Activated CD4-positive, CD25-positive, alpha-beta regulatory T cell treated with anti-CD3 and anti-CD28 coated beads, Interleukin-2, amount 50 U/mL, for 16 hours (primary cell): ENCODE results near the gene RNF130.
"Not testable (repeated sequence)": the region's sequence is repeated elsewhere in the genome, so short reads cannot be mapped to it uniquely, and the experiment has no call there.

Source experiments
- DNase-seq: peaks from one replicate; pipeline ENCODE4 v3.0.0-alpha.2; 2020; ENCODE audit warnings: low read depth, low spot score

The RNF130 gene

GRCh38 chr5:180020176-180020575 lies 51.4 kb downstream of the RNF130 start:
- no peak for DNase-seq

- DNase-seq: no peak
Measured at GRCh38 chr5:180018347-180019060, 53.1 kb downstream of the RNF130 start.

DNA sequence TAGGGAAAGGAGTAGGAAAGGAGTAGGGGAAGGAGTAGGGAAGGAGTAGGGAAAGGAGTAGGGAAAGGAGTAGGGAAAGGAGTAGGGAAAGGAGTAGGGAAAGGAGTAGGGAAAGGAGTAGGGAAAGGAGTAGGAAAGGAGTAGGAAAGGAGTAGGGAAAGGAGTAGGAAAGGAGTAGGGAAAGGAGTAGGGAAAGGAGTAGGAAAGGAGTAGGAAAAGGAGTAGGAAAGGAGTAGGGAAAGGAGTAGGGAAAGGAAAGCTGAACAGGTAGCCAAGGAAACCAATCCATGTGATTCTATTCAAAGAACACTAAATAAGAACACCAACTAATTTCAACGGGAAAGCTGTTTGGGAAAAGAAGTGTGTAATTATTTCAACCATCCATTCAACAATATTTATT lies 56.0 kb downstream of the RNF130 start:
- not testable (repeated sequence) for DNase-seq

DNA sequence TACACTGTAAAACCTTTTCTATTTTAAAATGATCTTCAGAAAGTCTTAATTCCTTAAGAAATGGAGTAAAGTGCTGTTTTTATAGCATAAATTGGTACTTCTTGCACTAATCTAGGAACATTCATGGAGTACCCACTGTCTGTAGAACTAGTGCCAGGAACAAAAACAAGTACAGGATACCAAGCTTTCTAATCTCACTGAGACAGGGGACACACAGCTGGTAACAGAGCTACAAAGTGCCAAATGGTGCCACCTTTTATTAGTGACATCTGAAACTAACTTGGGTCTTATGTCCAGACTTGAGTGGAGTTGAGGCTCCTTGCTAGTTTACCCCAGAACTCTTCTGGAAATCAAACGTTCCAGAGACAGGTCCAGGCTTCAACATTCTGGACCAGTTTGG lies 57.9 kb downstream of the RNF130 start:
- no peak for DNase-seq

DNA sequence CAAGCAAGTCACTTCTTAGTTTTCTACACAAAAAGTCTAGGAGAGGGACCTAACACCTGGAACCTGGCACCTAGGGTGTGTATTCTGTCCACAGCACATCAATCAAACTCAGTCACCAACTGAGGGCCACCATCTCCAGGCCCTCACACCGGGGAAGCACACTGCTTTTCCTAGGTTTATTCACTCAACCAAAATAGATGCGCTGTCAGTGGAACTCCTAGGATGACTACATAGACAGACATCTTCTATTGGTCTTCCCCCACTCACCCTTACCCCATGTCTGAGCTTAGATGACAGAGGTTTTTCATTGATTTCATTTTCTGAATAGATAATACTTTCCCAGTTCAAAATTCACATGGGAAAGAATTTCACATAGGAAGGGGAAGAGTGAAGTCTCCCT lies 59.2 kb downstream of the RNF130 start:
- DNase-seq: no peak

DNA sequence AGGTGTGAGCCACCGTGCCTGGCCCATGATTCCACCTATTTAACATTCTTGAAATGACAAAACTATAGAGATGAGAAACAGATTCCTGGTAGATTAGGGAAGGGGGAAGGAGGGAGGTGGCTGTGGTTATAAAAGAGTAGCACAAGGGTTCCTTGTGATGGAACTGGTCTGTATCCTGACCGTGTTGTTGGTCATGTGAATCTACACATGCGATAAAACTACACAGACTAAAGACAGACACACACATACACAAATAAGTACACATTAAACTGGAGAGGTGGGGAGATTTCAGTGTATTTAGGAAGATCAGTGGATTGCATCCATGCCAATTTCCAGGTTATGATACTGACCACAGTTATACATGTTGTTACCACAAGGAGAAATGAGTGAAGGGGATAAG lies 60.9 kb downstream of the RNF130 start:
- DNase-seq: no peak

DNA sequence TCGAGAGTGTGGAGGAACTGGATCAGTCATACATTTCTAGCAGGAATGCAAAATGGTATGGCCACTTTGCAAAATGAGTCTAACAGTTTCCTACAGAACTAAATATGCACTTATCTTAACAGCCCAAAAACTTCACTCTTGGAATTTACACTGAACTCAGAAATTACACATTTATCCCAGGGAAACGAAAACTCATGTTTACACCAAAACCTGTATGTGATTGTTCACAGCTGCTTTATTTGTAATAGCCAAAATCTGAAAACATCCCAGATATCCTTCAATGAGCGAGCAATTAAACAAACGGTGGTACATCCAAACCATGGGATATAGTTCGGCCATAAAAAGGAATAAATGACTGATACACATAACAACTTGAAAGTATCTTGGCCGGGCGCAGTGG lies 62.0 kb downstream of the RNF130 start:
- DNase-seq: no peak

- no peak for DNase-seq
Measured at GRCh38 chr5:180008433-180008832, 63.1 kb downstream of the RNF130 start.

DNA sequence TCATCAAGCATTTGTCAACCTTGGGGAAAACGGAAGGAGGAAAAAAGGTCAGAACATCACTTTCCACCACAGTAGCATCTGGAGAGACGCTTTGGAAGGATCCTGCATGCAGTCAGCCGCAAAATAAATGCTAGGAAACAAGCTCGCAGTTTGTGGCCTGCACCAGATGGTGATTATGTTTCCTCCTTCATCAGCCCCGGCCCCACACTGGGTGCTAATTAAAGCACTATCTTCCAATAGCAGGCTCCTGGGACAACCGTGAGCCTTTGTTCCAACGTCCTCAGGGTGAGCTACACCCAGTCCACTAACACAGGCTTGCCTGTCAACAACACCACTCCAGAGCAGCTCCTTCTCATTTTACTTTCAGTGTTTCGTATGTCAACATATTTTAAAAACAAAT lies 64.0 kb downstream of the RNF130 start:
- no peak for DNase-seq

GRCh38 chr5:180006141-180006540 lies 65.4 kb downstream of the RNF130 start:
- DNase-seq: no peak

DNA sequence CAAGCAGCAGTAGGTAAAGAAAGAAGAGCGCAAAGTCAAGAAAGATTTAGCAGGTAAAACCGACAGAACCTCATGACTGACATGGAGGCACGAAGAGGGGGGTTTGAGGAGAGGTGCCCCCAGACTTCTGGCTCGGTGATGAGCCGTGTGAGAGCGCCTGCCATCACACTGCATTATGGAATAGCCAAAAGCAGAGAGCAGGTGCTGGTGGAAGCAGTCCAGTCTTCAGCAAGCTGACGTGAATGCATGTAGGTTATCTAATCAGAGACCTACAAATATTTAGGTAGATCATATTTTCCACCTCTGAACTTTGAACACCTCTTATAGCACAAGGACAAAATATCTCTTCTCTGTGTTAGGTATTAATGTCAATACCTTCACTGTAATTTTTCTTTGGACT lies 68.4 kb downstream of the RNF130 start:
- no peak for DNase-seq

DNA sequence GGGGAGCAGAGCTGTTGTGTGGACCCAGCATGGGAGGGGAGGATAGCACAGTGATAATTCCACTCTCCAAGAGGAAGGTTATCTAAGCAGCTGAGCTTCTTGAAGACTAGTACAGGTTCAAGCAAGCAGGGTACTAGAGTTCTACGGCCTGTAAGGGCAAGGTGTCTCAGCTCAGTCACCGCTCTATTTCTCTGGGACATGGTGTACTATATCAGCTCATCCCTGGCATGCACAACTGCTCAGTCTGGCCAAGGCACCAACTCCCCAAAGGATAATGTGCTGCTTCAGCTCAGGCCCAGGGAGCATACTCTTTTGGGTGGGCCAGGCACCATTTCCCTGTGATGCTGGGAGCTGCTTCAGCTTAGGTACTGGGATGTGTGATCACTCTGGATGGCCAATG lies 69.8 kb downstream of the RNF130 start:
- DNase-seq: no peak

DNA sequence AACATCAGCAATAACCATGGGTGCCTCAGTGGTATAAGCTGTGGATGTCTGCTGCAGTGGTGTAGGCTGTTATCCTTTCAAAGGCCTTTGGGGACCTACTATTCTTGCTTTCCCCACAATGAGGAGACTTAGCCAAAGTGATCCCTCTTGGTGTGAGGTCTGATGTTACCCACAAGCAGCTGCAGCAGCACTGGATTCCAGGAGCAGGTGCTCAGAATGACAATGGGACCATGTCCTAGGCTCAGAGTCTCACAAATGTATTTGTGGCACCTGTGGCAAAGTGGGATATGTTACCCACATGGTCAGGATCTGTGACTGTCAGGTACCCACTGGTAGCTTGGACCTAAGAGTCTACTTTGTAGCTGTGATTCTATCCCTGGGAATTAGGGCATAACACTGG lies 70.4 kb downstream of the RNF130 start:
- no peak for DNase-seq

DNA sequence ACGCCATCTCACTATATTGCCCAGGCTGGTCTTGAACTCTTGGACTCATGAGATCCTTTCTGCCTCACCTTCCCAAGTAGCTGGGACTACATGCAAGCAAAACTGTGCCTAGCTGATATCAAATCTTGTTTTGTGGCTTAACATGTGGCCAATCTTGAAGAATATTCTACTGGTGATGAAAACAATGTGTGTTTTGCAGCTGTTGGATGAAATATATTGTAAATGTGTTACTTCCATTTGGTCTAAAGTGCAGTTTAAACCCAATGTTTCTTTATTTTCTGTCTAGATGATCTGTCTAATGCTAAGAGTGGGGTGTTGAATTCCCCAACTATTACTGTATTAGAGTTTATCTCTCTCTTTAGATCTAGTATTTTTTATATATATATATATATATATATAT lies 73.1 kb downstream of the RNF130 start:
- no peak for DNase-seq

DNA sequence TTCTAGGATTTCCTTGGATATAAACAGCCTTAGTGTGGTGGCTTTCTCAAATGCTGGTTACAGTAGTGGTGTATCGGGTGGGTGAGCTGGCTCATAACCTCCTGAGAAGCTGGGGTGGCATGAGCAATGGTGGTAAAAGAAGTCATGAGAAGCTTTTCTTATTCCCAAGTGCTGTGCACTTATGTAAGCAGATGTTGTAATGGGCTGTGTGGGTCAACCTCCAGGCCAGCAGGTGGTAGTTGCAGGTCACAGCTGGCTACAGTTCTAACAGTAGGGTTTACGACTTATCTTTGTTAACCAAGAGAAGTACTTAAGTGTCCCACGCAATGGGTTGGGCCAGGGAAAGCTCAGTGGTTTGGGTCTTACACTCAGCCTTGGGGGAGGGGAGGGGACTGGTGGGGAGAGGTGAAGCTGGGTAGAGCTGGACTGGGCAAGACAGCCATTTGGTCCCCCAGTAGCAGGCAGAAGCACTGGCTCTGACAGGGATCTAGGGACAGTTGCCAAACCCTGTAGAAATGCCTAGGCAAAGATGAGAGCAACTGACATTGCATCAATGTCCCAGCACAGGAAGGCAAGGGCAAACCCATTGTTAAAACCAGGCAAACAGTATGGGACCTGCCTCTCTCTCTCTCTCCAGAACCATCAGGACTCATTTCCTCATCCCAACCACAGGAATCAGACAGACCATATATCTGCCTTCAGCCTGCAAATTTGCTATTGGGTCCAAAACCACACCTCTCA lies 76.8 kb downstream of the RNF130 start:
- DNase-seq: no peak

DNA sequence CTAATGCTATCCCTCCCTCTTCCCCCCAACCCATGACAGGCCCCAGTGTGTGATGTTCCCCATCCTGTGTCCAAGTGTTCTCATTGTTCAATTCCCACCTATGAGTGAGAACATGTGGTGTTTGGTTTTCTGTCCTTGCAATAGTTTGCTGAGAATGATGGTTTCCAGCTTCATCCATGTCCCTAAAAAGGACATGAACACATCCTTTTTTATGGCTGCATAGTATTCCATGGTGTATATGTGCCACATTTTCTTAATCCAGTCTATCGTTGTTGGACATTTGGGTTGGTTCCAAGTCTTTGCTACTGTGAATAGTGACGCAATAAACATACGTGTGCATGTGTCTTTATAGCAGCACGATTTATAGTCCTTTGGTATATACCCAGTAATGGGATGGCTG lies 78.7 kb downstream of the RNF130 start:
- DNase-seq: not testable (repeated sequence)

- no peak for DNase-seq
Measured at GRCh38 chr5:179991106-179991505, 80.5 kb downstream of the RNF130 start.

GRCh38 chr5:179990525-179990924 lies 81.0 kb downstream of the RNF130 start:
- not testable (repeated sequence) for DNase-seq

- DNase-seq: no peak
Measured at GRCh38 chr5:179986328-179986727, 85.2 kb downstream of the RNF130 start.

DNA sequence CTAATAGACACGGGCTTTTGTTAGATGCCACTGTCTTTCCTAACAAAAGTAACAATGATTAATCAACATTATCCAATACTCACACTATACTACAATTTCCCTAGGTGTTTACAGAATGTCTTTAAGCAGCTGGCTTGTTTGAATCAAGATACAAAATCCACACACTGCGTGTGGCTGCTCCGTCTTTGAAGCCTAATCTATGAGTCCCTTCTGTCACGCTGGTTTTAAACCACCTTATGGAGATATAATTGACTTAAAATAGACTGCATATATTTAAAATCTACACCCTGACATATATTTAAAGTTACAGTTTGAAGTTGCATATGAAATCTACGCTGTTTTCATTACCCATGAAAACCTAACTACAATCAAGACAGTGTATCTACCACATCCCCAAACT lies 89.9 kb downstream of the RNF130 start:
- DNase-seq: no peak

DNA sequence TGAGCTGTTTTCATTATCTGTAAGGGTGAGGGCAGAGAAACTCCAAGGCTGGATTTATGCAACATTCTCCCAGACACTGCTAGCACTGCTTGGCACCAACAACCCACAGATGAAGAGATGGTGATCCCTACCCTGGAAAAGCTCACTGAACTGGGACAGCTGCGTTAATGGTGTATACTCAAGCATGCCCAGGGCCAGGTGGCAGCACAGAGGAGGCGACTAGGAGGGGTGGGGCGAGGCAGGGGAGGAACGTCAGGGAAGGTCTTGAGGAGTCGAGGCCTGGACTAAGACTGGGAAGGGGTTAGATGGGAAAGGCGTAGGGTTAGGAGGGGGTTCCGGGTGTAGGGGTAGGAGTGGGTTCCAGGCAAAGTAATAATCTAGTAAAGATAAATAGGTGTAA lies 90.8 kb downstream of the RNF130 start:
- DNase-seq: no peak

- DNase-seq: no peak
Measured at GRCh38 chr5:179978792-179979191, 92.8 kb downstream of the RNF130 start.

DNA sequence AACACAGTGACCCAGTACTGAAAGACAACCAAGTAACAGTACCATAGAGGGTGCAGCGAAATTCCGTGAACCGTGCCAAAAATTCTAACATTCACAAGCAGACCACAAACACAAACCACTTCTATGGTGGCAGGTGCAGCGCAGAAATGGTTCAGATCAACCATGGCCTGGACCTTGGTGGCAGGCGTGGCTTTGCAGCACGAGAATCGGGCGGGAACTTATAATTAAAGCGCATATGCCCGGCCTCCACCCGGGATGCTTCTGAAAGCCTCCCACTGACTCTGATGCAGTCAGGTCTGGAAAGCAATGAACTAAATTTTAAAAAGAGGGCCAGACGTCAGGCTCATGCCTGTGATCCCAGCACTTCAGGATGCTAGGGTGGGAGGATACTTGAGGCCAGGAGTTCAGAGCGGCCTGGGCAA lies 95.8 kb downstream of the RNF130 start:
- DNase-seq: no peak
